Measurements from ENCODE around the gene TFDP1. TPM values are rescaled to one million over a fixed set of nuclear protein-coding genes. Genes with fewer than 3 reads are reported as not detected.

TFDP1 gene
- total RNA-seq, 2 experiments from 2014 or later, result 159 to 175 TPM

GRCh38 chr13:113581871-113582270 lies 2.7 kb upstream of the TFDP1 start:
- ChIA-PET CTCF (no interaction called here), POLR2A (no interaction called here)
- intact Hi-C loops (cut with DNase I, micrococcal nuclease), result loop anchor here in 1 of 2 experiments (5.0 kb wide), 1 partner anchor 90 kb away; the partner anchor contains the start of gene DCUN1D2
- Mint-ChIP-seq H3K27ac (no peak overlapping the region), H3K9me3 (ENCODE audit: low read depth) (peaks cover 11% of the 10 kb centered on the region), H3K36me3 (ENCODE audit: low read depth) (peaks cover 15% of the 10 kb centered on the region), H3K27me3 (no peaks in the 10 kb centered on the region), H3K4me1 (peaks cover 18% of the 10 kb centered on the region), H3K4me3 (no peak overlapping the region)
- DNase-seq (no peak), ATAC-seq (no peak)

DNA sequence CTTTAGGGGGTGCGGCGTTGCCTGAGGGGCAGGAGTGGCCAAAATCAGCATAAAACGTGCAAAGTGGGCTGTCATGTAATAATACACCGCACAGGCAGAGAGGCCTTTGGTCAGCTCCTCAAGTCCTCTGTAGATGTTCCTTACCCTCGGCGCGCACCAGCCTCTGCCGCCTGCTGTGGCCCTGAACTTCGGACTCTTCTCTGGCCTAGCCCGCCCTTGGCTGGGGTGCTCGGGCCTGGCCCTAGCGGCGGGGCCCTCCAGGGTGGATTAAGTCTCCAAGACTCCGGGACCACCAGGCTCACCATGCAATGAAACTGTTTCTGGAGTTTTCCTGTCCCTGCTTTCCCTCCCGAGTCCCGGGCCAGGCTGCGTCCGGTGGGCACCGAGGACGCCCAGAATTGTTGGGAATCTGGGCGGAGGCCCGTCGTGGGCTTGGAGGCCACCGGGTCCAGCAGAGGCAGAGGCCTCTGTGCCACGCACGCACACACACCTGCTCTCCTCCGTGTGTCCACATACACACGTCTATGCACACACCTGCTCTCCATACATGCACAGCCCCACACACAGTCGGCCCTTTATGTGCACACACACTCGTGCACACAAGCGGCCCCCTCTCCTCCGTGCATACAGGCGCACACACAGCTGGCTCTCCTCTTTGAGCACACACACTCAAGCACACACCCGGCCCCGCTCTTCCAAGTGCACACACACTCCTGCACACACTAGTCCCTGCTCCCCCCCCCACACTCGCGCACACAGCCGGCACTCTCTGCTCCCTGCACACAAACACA lies 1.5 kb upstream of the TFDP1 start:
- peak overlapping the region; percentile 55 for H3K4me3 Mint-ChIP-seq
- H3K9me3 Mint-ChIP-seq (ENCODE audit: low read depth), result peaks cover 2% of the 10 kb centered on the region
- H3K27me3 Mint-ChIP-seq, result no peaks in the 10 kb centered on the region
- peaks cover 26% of the 10 kb centered on the region for H3K4me1 Mint-ChIP-seq
- POLR2A ChIA-PET, result no interaction called here
- H3K27ac Mint-ChIP-seq, result no peak overlapping the region
- no peak for DNase-seq
- CTCF ChIA-PET, result no interaction called here
- ATAC-seq, result no peak
- intact Hi-C loops (cut with DNase I, micrococcal nuclease), result loop anchor here in 1 of 2 experiments (5.0 kb wide), 1 partner anchor 91 kb away; the partner anchor contains the start of gene DCUN1D2
- peaks cover 25% of the 10 kb centered on the region for H3K36me3 Mint-ChIP-seq (ENCODE audit: low read depth)

DNA sequence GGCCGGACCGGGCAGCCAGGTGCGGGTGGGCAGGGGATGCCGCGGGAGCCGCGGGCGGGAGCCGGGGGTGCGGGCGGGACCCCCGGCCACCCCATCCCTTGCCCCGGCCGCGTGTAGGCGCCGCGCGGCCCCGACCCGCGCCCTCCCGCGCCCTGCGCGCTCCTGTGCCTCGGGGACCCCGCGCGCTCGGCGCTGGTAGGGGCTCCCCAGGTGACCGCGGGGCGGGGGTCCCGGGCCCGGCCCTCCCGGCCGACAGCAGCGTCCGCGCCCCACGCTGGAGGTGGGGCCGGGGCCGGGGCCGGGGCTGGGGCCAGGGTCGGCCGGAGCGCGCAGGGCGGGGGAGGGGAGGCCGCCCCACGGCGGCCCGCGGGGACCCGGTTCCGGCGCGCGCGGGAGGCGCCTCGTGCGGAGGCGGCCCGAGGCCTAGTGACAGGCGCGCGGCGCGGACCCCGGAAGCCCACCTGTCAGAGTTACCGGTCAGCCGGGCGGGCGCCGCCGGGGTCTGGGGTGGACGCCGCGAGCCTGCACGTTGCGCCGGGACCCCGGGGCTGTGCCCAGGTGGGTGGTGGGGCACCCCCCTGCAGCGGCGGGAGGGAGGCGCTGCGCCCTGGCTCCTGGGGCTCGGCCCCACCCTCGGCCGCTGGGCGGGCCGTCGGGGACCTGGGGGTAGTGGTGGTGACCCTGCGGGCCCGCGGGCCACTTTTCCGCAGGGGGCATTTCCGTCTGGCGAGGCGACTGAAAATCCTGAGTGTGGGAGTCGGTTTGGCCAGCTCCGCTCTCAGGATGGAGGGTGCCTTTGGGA lies 518 bp downstream of the TFDP1 start:
- POLR2A ChIA-PET, result no interaction called here
- peak; percentile 33 for ATAC-seq
- no peaks in the 10 kb centered on the region for H3K27me3 Mint-ChIP-seq

GRCh38 chr13:113585896-113586295 lies 1.3 kb downstream of the TFDP1 start:
- CTCF ChIA-PET, result no interaction called here
- ATAC-seq, result no peak
- intact Hi-C loops (cut with DNase I, micrococcal nuclease), result loop anchor here in 1 of 2 experiments (2.0 to 5.0 kb wide), 3 partner anchors 51 to 649 kb away; partner anchors contain the start of gene CDC16
- H3K4me3 Mint-ChIP-seq, result peak overlapping the region; percentile 82
- no peaks in the 10 kb centered on the region for H3K9me3 Mint-ChIP-seq (ENCODE audit: low read depth)
- peaks cover 36% of the 10 kb centered on the region for H3K4me1 Mint-ChIP-seq
- peak; percentile 29 for DNase-seq
- POLR2A ChIA-PET, result no interaction called here
- no peaks in the 10 kb centered on the region for H3K27me3 Mint-ChIP-seq
- peak overlapping the region; percentile 80 for H3K27ac Mint-ChIP-seq
- peaks cover 41% of the 10 kb centered on the region for H3K36me3 Mint-ChIP-seq (ENCODE audit: low read depth)

More for the DNA sequence above, 518 bp downstream of the TFDP1 start:
- DNase-seq, result peak; percentile 51
- peak overlapping the region; percentile 82 for H3K4me3 Mint-ChIP-seq
- CTCF ChIA-PET, result interaction anchor here (0.7 kb wide), 1 partner anchor 118 kb away, joined by 3 read pairs; no protein-coding TSS in a partner anchor
- H3K36me3 Mint-ChIP-seq (ENCODE audit: low read depth), result peaks cover 36% of the 10 kb centered on the region
- peaks cover 36% of the 10 kb centered on the region for H3K4me1 Mint-ChIP-seq
- peak overlapping the region; percentile 80 for H3K27ac Mint-ChIP-seq
- H3K9me3 Mint-ChIP-seq (ENCODE audit: low read depth), result no peaks in the 10 kb centered on the region
- intact Hi-C loops (cut with DNase I, micrococcal nuclease), result loop anchor here (1.0 to 5.0 kb wide), 8 partner anchors 52 to 896 kb away; partner anchors contain the start of genes DCUN1D2 (in 2 of the 2), CDC16 (in 1 of the 2), CUL4A (in 1 of the 2) and LAMP1 (in 1 of the 2)

DNA sequence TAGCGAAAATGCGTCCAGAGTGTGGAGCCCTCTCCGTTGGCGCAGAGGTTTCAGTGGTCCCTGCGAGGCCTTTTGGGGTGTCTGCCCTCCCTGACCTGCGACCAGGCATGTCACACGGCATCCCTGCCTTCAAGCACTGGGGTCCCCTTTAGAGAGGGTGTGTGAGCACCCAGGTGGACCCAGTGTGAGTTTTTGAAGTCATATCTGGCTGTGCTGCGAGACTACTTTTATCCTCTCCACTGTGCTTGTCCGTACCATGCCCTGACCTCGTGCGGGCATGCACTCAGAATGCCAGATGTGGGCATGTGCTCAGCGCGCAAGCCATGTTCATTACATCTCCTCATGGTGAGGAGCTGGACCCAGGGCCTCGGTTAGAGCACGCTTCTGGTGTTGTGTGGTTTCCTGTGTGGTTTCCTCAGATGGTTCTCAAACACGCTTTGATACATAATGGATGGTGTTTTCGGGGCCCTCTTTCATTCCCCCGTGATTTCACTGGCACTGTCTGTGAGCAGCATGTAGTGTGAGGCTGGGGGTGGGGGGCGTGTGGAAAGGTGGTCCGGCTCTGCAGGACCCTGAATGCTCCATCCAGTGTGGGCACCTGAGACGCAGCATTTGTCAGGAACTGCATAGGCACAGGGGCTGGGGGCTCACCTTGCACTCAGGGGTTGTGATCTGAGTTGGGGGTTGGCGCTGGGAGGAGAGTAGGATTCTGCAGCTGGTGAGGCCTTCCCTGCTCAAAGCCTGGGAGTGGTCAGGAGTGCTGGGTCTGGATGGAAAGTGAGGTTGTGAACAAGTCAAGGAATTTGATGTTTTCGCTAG lies 2.3 kb downstream of the TFDP1 start:
- Mint-ChIP-seq H3K27ac (peak overlapping the region; percentile 1), H3K36me3 (ENCODE audit: low read depth) (peaks cover 47% of the 10 kb centered on the region), H3K27me3 (no peaks in the 10 kb centered on the region), H3K9me3 (ENCODE audit: low read depth) (no peaks in the 10 kb centered on the region), H3K4me1 (peaks cover 36% of the 10 kb centered on the region), H3K4me3 (peak overlapping the region; percentile 82)
- peak; percentile 35 for DNase-seq
- CTCF ChIA-PET, result interaction anchor here (0.7 to 1.6 kb wide), 2 partner anchors 60 to 559 kb away, joined by 4 read pairs; no protein-coding TSS in a partner anchor
- intact Hi-C loops (cut with DNase I, micrococcal nuclease), result loop anchor here in 1 of 2 experiments (5.0 kb wide), 1 partner anchor 50 kb away; no protein-coding TSS in a partner anchor
- POLR2A ChIA-PET, result no interaction called here
- no peak for ATAC-seq

DNA sequence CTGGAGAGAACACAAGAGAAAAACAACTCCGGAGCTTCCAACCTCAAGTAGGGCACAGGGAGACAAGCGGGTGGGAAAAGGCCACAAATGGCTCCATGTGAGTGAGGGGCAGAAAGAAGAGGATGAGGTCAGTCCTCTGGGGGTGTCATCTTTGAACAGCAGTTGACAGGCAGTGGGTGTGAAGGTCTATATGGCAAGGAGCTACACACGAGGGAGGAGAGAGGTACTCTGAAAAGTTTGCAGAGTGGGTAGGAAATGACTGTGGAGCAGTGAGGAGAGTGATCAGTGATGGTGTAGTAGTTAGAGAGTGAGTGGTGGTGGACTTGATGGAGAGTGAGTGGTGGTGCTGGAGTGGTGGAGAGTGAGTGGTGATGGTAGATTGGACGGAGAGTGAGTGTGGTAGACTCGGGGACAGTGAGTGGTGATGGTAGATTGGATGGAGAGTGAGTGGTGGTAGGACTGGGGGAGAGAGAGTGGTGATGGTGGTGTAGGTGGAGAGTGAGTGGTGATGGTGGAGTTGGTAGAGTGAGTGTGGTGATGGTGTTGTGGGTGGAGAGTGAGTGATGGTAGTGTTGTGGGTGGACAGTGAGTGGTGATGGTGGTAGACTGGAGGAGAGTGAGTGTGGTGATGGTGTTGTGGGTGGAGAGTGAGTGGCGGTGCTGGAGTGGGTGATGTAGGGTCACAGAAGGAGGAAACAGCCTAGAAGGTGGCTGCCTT lies 4.0 kb downstream of the TFDP1 start:
- ChIA-PET CTCF (interaction anchor here (1.6 kb wide), 1 partner anchor 58 kb away, joined by 4 read pairs; no protein-coding TSS in a partner anchor), POLR2A (interaction anchor here (1.0 kb wide), 1 partner anchor 15 kb away, joined by 8 read pairs; no protein-coding TSS in a partner anchor)
- Mint-ChIP-seq H3K9me3 (ENCODE audit: low read depth) (no peaks in the 10 kb centered on the region), H3K4me1 (peaks cover 34% of the 10 kb centered on the region), H3K36me3 (ENCODE audit: low read depth) (peaks cover 56% of the 10 kb centered on the region), H3K27ac (peak overlapping the region; percentile 2), H3K4me3 (no peak overlapping the region), H3K27me3 (no peaks in the 10 kb centered on the region)
- ATAC-seq (no peak), DNase-seq (no peak)
- intact Hi-C loops (cut with DNase I, micrococcal nuclease), result loop anchor here in 1 of 2 experiments (5.0 kb wide), 1 partner anchor 49 kb away; no protein-coding TSS in a partner anchor

DNA sequence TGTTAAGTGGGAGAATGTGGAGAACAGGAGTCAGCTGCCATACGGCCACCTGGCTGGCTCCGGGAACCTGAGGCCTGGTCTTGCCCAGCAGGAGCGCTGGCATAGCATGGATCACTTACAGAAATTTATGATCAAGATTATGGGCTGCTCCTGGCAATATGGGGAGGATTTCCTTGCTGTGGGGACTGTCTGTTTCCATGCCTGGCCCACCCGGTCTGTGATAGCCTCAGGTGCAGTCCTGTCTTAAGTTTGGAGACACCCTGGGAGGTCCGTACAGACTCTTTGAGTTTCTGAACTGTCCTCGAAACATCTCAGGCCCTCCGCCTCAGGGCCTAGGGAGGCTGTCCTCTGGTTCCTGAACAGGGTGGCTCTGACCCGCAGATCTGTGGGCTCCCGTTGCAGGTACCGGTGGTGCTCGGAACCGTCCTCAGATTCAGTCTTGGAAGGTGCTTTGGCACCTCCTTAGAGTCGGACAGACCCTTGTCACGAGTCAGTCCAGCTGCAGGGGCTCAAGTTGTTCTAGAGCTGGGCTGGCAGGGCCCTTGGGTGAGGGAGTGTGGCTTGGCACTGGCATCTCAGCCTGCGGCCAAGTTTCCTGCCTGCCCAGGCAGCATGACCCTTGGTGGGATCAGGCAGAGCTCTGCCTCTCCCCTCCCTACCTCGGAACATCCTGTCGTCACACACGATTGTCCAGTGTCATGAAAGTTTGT lies 4.9 kb downstream of the TFDP1 start:
- ChIA-PET CTCF (no interaction called here), POLR2A (no interaction called here)
- no peaks in the 10 kb centered on the region for H3K27me3 Mint-ChIP-seq
- no peak overlapping the region for H3K4me3 Mint-ChIP-seq
- H3K27ac Mint-ChIP-seq, result no peak overlapping the region
- no peak for DNase-seq
- peaks cover 31% of the 10 kb centered on the region for H3K4me1 Mint-ChIP-seq
- H3K36me3 Mint-ChIP-seq (ENCODE audit: low read depth), result peaks cover 56% of the 10 kb centered on the region
- intact Hi-C loops (cut with DNase I, micrococcal nuclease), result loop anchor here in 1 of 2 experiments (5.0 kb wide), 1 partner anchor 48 kb away; no protein-coding TSS in a partner anchor
- no peak for ATAC-seq
- H3K9me3 Mint-ChIP-seq (ENCODE audit: low read depth), result no peaks in the 10 kb centered on the region

- Mint-ChIP-seq H3K9me3 (ENCODE audit: low read depth) (no peaks in the 10 kb centered on the region), H3K27me3 (no peaks in the 10 kb centered on the region), H3K27ac (no peak overlapping the region), H3K4me3 (no peak overlapping the region), H3K36me3 (ENCODE audit: low read depth) (peaks cover 60% of the 10 kb centered on the region), H3K4me1 (peaks cover 31% of the 10 kb centered on the region)
- POLR2A ChIA-PET, result no interaction called here
- no peak for DNase-seq
- ATAC-seq, result no peak
- CTCF ChIA-PET, result interaction anchor here (0.5 kb wide), 1 partner anchor 134 kb away, joined by 3 read pairs; no protein-coding TSS in a partner anchor
- intact Hi-C loops (cut with DNase I, micrococcal nuclease), result loop anchor here in 1 of 2 experiments (5.0 kb wide), 1 partner anchor 47 kb away; no protein-coding TSS in a partner anchor
Measured at GRCh38 chr13:113589961-113590339, 5.4 kb downstream of the TFDP1 start.

- Mint-ChIP-seq H3K36me3 (ENCODE audit: low read depth) (peaks cover 64% of the 10 kb centered on the region), H3K4me3 (no peak overlapping the region), H3K27ac (no peak overlapping the region), H3K4me1 (peaks cover 19% of the 10 kb centered on the region), H3K9me3 (ENCODE audit: low read depth) (no peaks in the 10 kb centered on the region), H3K27me3 (no peaks in the 10 kb centered on the region)
- ChIA-PET POLR2A (no interaction called here), CTCF (no interaction called here)
- DNase-seq, result no peak
- intact Hi-C loops (cut with DNase I, micrococcal nuclease), result no loop called here
- ATAC-seq, result no peak
Measured at GRCh38 chr13:113591750-113592149, 7.2 kb downstream of the TFDP1 start.

- DNase-seq (no peak), ATAC-seq (no peak)
- no peak overlapping the region for H3K4me3 Mint-ChIP-seq
- ChIA-PET CTCF (no interaction called here), POLR2A (no interaction called here)
- peaks cover 12% of the 10 kb centered on the region for H3K4me1 Mint-ChIP-seq
- H3K36me3 Mint-ChIP-seq (ENCODE audit: low read depth), result peaks cover 63% of the 10 kb centered on the region
- no peaks in the 10 kb centered on the region for H3K9me3 Mint-ChIP-seq (ENCODE audit: low read depth)
- H3K27me3 Mint-ChIP-seq, result no peaks in the 10 kb centered on the region
- H3K27ac Mint-ChIP-seq, result no peak overlapping the region
- intact Hi-C loops (cut with DNase I, micrococcal nuclease), result no loop called here
Measured at GRCh38 chr13:113592571-113592970, 8.0 kb downstream of the TFDP1 start.
